SK-N-SH (cell line): Measurements from ENCODE around the gene SLC17A9. TPM values are rescaled to one million over a fixed set of nuclear protein-coding genes. Genes with fewer than 3 reads are reported as not detected.

Source experiments
- CTCF ChIA-PET: fragments of 300-600, 350-600 bp; formaldehyde crosslinking; extraction: SDS; loops from one replicate; lab custom pipeline; 2021; lab: Yijun Ruan, JAX
- POLR2A ChIA-PET: fragments of 350-600 bp; sonication (Branson Sonifier 250); formaldehyde crosslinking; extraction: SDS; loops from one replicate; lab custom pipeline; 2020; ENCODE audit warnings: antibody characterized with exemption, inconsistent platforms; lab: Yijun Ruan, JAX
- DNase-seq: peaks from one replicate; pipeline ENCODE4 v3.0.0; 2012
- H2AFZ ChIP-seq: fragments of 200-600 bp; sonication (generic); 2 replicates; pipeline ENCODE4 v1.8.1; 2016; ENCODE audit warnings: antibody characterized with exemption, mild to moderate bottlenecking, low read depth
- H3F3A ChIP-seq: fragments of 200-600 bp; sonication (generic); replicated peaks from 2 replicates; pipeline ENCODE3; 2016; ENCODE audit warnings: antibody characterized with exemption, mild to moderate bottlenecking; ENCODE audit not compliant: insufficient read depth
- H3K27ac ChIP-seq, 2 experiments: fragments of 200-500 bp in 1 of 2; fragments of 200-600 bp in 1 of 2; sonication (Bioruptor generic) in 1 of 2; sonication (generic), shearing (Covaris generic) in 1 of 2; 2 replicates each; pipeline versions ENCODE4 v1.5.1 to v1.6.1; 2014 to 2016; ENCODE audit warnings: low read depth in 2 of 2, inconsistent platforms in 1 of 2, low read length in 1 of 2, mild to moderate bottlenecking in 1 of 2, mixed read lengths in 1 of 2
- H3K27me3 ChIP-seq: fragments of 200-600 bp; sonication (generic), shearing (Covaris generic); 2 replicates; pipeline ENCODE4 v1.6.1; 2016; ENCODE audit warnings: mixed run types; ENCODE audit not compliant: insufficient read depth
- H3K36me3 ChIP-seq, 2 experiments: fragments of 200-500 bp in 1 of 2; fragments of 200-600 bp in 1 of 2; sonication (Bioruptor generic) in 1 of 2; sonication (generic) in 1 of 2; replicated peaks in 1 of 2; 2 replicates each; pipeline versions ENCODE3 to v1.5.1; 2014 to 2016; ENCODE audit warnings: low read length in 1 of 2, mild to moderate bottlenecking in 1 of 2; ENCODE audit not compliant: insufficient read depth in 2 of 2, control insufficient read depth in 1 of 2
- H3K4me1 ChIP-seq, 2 experiments: fragments of 200-500 bp in 1 of 2; fragments of 200-600 bp in 1 of 2; sonication (Bioruptor generic) in 1 of 2; sonication (generic), shearing (Covaris generic) in 1 of 2; 2 replicates each; pipeline versions ENCODE4 v1.5.1 to v1.6.1; 2014 to 2016; ENCODE audit warnings: low read depth in 1 of 2, low read length in 1 of 2, mixed run types in 1 of 2; ENCODE audit not compliant: insufficient read depth in 2 of 2, control insufficient read depth in 1 of 2
- H3K4me2 ChIP-seq: fragments of 200-600 bp; sonication (generic), shearing (Covaris generic); 2 replicates; pipeline ENCODE4 v1.6.1; 2017; ENCODE audit warnings: mixed run types
- H3K4me3 ChIP-seq, 2 experiments: fragments of 200-500 bp in 1 of 2; fragments of 200-600 bp in 1 of 2; sonication (Bioruptor generic) in 1 of 2; sonication (generic), shearing (Covaris generic) in 1 of 2; 2 replicates each; pipeline versions ENCODE4 v1.5.1 to v1.8.1; 2014 to 2016; ENCODE audit warnings: low read depth in 2 of 2, inconsistent platforms in 1 of 2, low read length in 1 of 2, mild to moderate bottlenecking in 1 of 2, mixed read lengths in 1 of 2, moderate library complexity in 1 of 2
- H3K79me2 ChIP-seq: fragments of 200-600 bp; sonication (generic); 2 replicates; pipeline ENCODE4 v1.8.1; 2017; ENCODE audit warnings: mild to moderate bottlenecking; ENCODE audit not compliant: insufficient read depth
- H3K9ac ChIP-seq: fragments of 200-600 bp; sonication (generic); 2 replicates; pipeline ENCODE4 v1.6.1; 2017; ENCODE audit warnings: mixed run types
- H3K9me2 ChIP-seq: fragments of 200-600 bp; sonication (generic); 2 replicates; pipeline ENCODE4 v1.6.1; 2017; ENCODE audit warnings: mixed run types
- H3K9me3 ChIP-seq: fragments of 200-600 bp; sonication (generic); 2 replicates; pipeline ENCODE4 v1.6.1; 2017; ENCODE audit warnings: mixed run types, mild to moderate bottlenecking, moderate library complexity
- H4K20me1 ChIP-seq: fragments of 200-600 bp; sonication (generic); 2 replicates; pipeline ENCODE4 v1.6.1; 2017; ENCODE audit warnings: mild to moderate bottlenecking, mixed run types; ENCODE audit not compliant: insufficient read depth
- CHD2 ChIP-seq: fragments of 150-350 bp; IDR thresholded peaks from 2 replicates; pipeline ENCODE4 v1.6.1; 2018; ENCODE audit warnings: low read length; ENCODE audit not compliant: partially characterized antibody
- ELF1 ChIP-seq: IDR thresholded peaks from 2 replicates; pipeline ENCODE4 v1.4.0; 2012
- EP300 ChIP-seq, 2 experiments: IDR thresholded peaks; 2 replicates each; pipeline versions ENCODE4 v1.4.0 to v1.6.1; 2012; ENCODE audit warnings: borderline replicate concordance in 1 of 2, low read depth in 1 of 2, low read length in 1 of 2
- FOXJ3 ChIP-seq: sonication (generic); formaldehyde crosslinking; IDR thresholded peaks from 2 replicates; pipeline ENCODE4 v1.5.1; 2020; ENCODE audit warnings: mild to moderate bottlenecking, missing genetic modification reagents
- FOXM1 ChIP-seq: IDR thresholded peaks from 2 replicates; pipeline ENCODE4 v1.4.0; 2012; ENCODE audit warnings: low read depth, mild to moderate bottlenecking
- GABPA ChIP-seq: IDR thresholded peaks from 2 replicates; pipeline ENCODE4 v1.4.0; 2012; ENCODE audit warnings: low read depth, mild to moderate bottlenecking
- GATA2 ChIP-seq: sonication (generic); formaldehyde crosslinking; IDR thresholded peaks from 2 replicates; pipeline ENCODE4 v1.5.0; 2020; ENCODE audit warnings: mild to moderate bottlenecking, missing genetic modification reagents
- IRF3 ChIP-seq: fragments of 150-350 bp; IDR thresholded peaks from 2 replicates; pipeline ENCODE4 v1.6.1; 2016; ENCODE audit warnings: mild to moderate bottlenecking, low read depth, low read length
- JUND ChIP-seq: IDR thresholded peaks from 2 replicates; pipeline ENCODE4 v1.4.0; 2012
- MEF2A ChIP-seq: IDR thresholded peaks from 2 replicates; pipeline ENCODE4 v1.4.0; 2012; ENCODE audit warnings: low read depth, borderline replicate concordance
- NRF1 ChIP-seq: IDR thresholded peaks from 2 replicates; pipeline ENCODE4 v1.6.1; 2012; ENCODE audit warnings: low read depth, mild to moderate bottlenecking, low read length
- RAD21 ChIP-seq: IDR thresholded peaks from 2 replicates; pipeline ENCODE4 v1.6.1; 2012; ENCODE audit warnings: mild to moderate bottlenecking, low read length
- RCOR1 ChIP-seq: fragments of 150-350 bp; IDR thresholded peaks from 2 replicates; pipeline ENCODE4 v1.6.1; 2017; ENCODE audit warnings: antibody characterized with exemption, low read length
- RFX5 ChIP-seq: IDR thresholded peaks from 2 replicates; pipeline ENCODE4 v1.6.1; 2012; ENCODE audit warnings: mild to moderate bottlenecking, improper control_type of control experiment, low read length
- RXRA ChIP-seq: IDR thresholded peaks from 2 replicates; pipeline ENCODE4 v1.4.0; 2012; ENCODE audit warnings: low read depth, mild to moderate bottlenecking, borderline replicate concordance
- SIN3A ChIP-seq: IDR thresholded peaks from 2 replicates; pipeline ENCODE4 v1.6.1; 2012; ENCODE audit warnings: low read depth, mild to moderate bottlenecking, low read length, moderate library complexity, borderline replicate concordance
- SMC3 ChIP-seq: IDR thresholded peaks from 2 replicates; pipeline ENCODE4 v1.6.1; 2012; ENCODE audit warnings: low read depth, low read length, improper control_type of control experiment
- TEAD4 ChIP-seq: IDR thresholded peaks from 2 replicates; pipeline ENCODE4 v1.4.0; 2012; ENCODE audit warnings: mild to moderate bottlenecking, borderline replicate concordance; ENCODE audit not compliant: insufficient read depth
- USF1 ChIP-seq: IDR thresholded peaks from 2 replicates; pipeline ENCODE4 v1.4.0; 2012; ENCODE audit warnings: low read depth, borderline replicate concordance
- ZBTB33 ChIP-seq: IDR thresholded peaks from 2 replicates; pipeline ENCODE4 v1.4.0; 2012; ENCODE audit warnings: low read depth, borderline replicate concordance
- WGBS: methylation state at CpG from one replicate; pipeline ENCODE4 v1.1.6; 2017; ENCODE audit warnings: low lambda C conversion rate; 5-methylcytosine and 5-hydroxymethylcytosine counted together
- polyA plus RNA-seq, 3 experiments: library from polyadenylated mRNA; depleted of rRNA; stranded (reverse); fragments of >200 nt; gene quantifications; 2 replicates each; pipeline ENCODE4 v1.2.3, GENCODE V29; 2012

The SLC17A9 gene
- polyA plus RNA-seq, 1 of the 3 experiments (the other 2 are of a cell fraction), result not detected

GRCh38 chr20:62926229-62927127 is 26.0 kb upstream of the SLC17A9 start, which contains the start of gene DIDO1 (continued):
- TF ChIP-seq USF1, result no peak
- no peak for TF ChIP-seq IRF3
- peak; percentile 31; the same call in 1 of the 2 replicates for TF ChIP-seq TEAD4
- TF ChIP-seq ZBTB33, result no peak
- TF ChIP-seq RXRA, result no peak
- no peak for TF ChIP-seq GATA2
- no peak for TF ChIP-seq EP300 (IDR thresholded peaks at IDR 0.05; ENCODE audit: borderline replicate concordance in 1 of 2, low read depth in 1 of 2, low read length in 1 of 2)
- TF ChIP-seq RAD21, result no peak

- POLR2A ChIA-PET, result interaction anchor here (2.1 kb wide), 1 partner anchor 10 kb away, joined by 8 read pairs; the partner anchor contains the start of gene GID8
- peak overlapping the region; percentile 86 to 95 for H3K4me3 ChIP-seq
These were observed 25.3 kb upstream of the SLC17A9 start for GRCh38 chr20:62927128-62927705.

More at GRCh38 chr20:62927128-62927705, 25.3 kb upstream of the SLC17A9 start:
- 95% methylated on average over 9 of the region's 12 CpGs for WGBS
- Histone ChIP-seq H3F3A (peaks cover 26% of the 10 kb centered on the region), H3K4me1 (peaks cover 14 to 24% of the 10 kb centered on the region in 2 experiments; a peak in 3 of 4 replicates), H3K27me3 (no peaks in the 10 kb centered on the region), H3K9me3 (no peaks in the 10 kb centered on the region), H3K4me2 (peak overlapping the region; percentile 85), H3K9me2 (no peaks in the 10 kb centered on the region), H2AFZ (no peak overlapping the region), H3K36me3 (peaks cover 0 to 7% of the 10 kb centered on the region in 2 experiments), H3K27ac (peak overlapping the region; percentile 14 to 86; a peak in 2 of 4 replicates), H4K20me1 (peaks cover 59% of the 10 kb centered on the region), H3K9ac (peak overlapping the region; percentile 97), H3K79me2 (peaks cover 97% of the 10 kb centered on the region)
- CTCF ChIA-PET, result interaction anchor here (0.8 to 12.2 kb wide), 7 partner anchors 9 to 52 kb away, joined by 3 to 127 read pairs (median 4); partner anchors contain the start of gene GID8
- no peak for TF ChIP-seq CHD2
- TF ChIP-seq GATA2, result no peak
- TF ChIP-seq MEF2A, result no peak
- no peak for TF ChIP-seq RAD21
- no peak for TF ChIP-seq RFX5
- no peak for TF ChIP-seq SIN3A
- TF ChIP-seq GABPA, result no peak
- TF ChIP-seq ELF1, result no peak
- no peak for TF ChIP-seq FOXM1
- no peak for TF ChIP-seq RCOR1
- TF ChIP-seq FOXJ3 (CRISPR knock-in tag), result no peak
- no peak for TF ChIP-seq SMC3
- TF ChIP-seq NRF1, result no peak
- no peak for TF ChIP-seq JUND
- no peak for TF ChIP-seq ZBTB33
- DNase-seq, result no peak
